Adrenal gland (tissue), 12 donors: Measurements from ENCODE around the gene MYCBPAP. TPM values are rescaled to one million over a fixed set of nuclear protein-coding genes. Genes with fewer than 3 reads are reported as not detected.

Experiments
- DNase-seq, 7 donors: peaks; one replicate each; pipeline ENCODE4 v3.0.0-alpha.2; 2019 to 2020
- H3K27ac ChIP-seq, 5 donors: fragments of 200-600 bp; sonication (generic) in 4 of 5; 1 replicate in 3 of 5; 2 replicates in 2 of 5; pipeline versions ENCODE4 v1.5.1 to v1.8.0; 2016 to 2020; ENCODE audit warnings: mild to moderate bottlenecking in 1 of 5
- H3K27me3 ChIP-seq: fragments of 200-600 bp; 2 replicates; pipeline ENCODE4 v1.8.0; 2021
- H3K36me3 ChIP-seq, 2 donors: fragments of 200-600 bp; replicated peaks in 1 of 2; 1 replicate in 1 of 2; 2 replicates in 1 of 2; pipeline versions ENCODE4 v1.5.1 to v1.8.0; 2018 to 2022
- H3K4me1 ChIP-seq, 2 donors: fragments of 200-600 bp; replicated peaks in 1 of 2; 1 replicate in 1 of 2; 2 replicates in 1 of 2; pipeline versions ENCODE4 v1.5.1 to v1.8.0; 2018 to 2021
- H3K4me3 ChIP-seq, 4 donors: fragments of 200-600 bp; sonication (generic) in 3 of 4; one replicate each; pipeline ENCODE4 v1.5.1; 2016 to 2018
- H3K9me3 ChIP-seq, 3 donors: fragments of 200-600 bp; sonication (generic) in 1 of 3; replicated peaks in 1 of 3; 1 replicate in 2 of 3; 2 replicates in 1 of 3; pipeline versions ENCODE4 v1.5.1 to v1.8.0; 2016 to 2021
- CTCF ChIP-seq, 6 experiments: fragments of 450-650 bp in 4 of 6; fragments of 200-600 bp in 2 of 6; sonication (generic) in 1 of 6; IDR thresholded peaks; 1 replicate in 5 of 6; 2 replicates in 1 of 6; pipeline versions ENCODE4 v1.5.1 to v1.8.0; 2016 to 2021; ENCODE audit warnings: antibody characterized with exemption in 6 of 6, mild to moderate bottlenecking in 2 of 6, moderate library complexity in 1 of 6
- POLR2A ChIP-seq, 2 donors: fragments of 450-650 bp; IDR thresholded peaks; one replicate each; pipeline ENCODE4 v1.6.1; 2017; ENCODE audit warnings: antibody characterized with exemption in 2 of 2, mild to moderate bottlenecking in 2 of 2, moderate library complexity in 1 of 2
- WGBS, 4 donors: extraction: QIAGEN DNeasy Blood & Tissue Kit in 2 of 4; methylation state at CpG; one replicate each; pipeline versions ENCODE4 v1.1.5 to v1.1.7; 2013 to 2017; 5-methylcytosine and 5-hydroxymethylcytosine counted together
- intact Hi-C, 2 donors: fragments of 100-400 bp; cut with DNase I; formaldehyde crosslinking; loops; one replicate each; pipeline versions ENCODE4 v1.14.1 to v1.15.0; 2022 to 2023
- polyA plus RNA-seq, 3 donors: library from polyadenylated mRNA; stranded (reverse); fragments of 200-250 nt in 2 of 3; fragments of 350-450 nt in 1 of 3; fragmentation: Illumina TruSeq in 1 of 3; extraction: RNeasy Lipid Tissue Mini Kit (QIAGEN cat#74804) in 1 of 3; gene quantifications; one replicate each; pipeline ENCODE4 v1.2.3, GENCODE V29; 2013 to 2014
- total RNA-seq, 9 donors: library from RNA; depleted of rRNA in 4 of 9; stranded (reverse); fragments of >200 nt in 4 of 9; fragments of 120-200 nt in 1 of 9; fragmentation: NEBNext Ultra II Directional in 1 of 9; extraction: Animal tissue kit (Norgen Biotek cat#: 25700) in 1 of 9; gene quantifications; one replicate each; pipeline versions ENCODE4 v1.1.0 to v1.2.4, GENCODE V29; 2013 to 2023
- donor health status: healthy with polysubstance abuse.
- donor health status: Bipolar disorder and iron deficiency.
- donor health status: DM: yes; HTN: yes; CAD: no.
- donor health status: DM: no; HTN: no; CAD: no.
- donor health status: DM: no; HTN: no; CAD: no.
- donor health status: DM: yes; HTN: yes; CAD: no.

MYCBPAP gene
- total and polyA plus RNA-seq, 12 donors: 0.12 to 8.9 (median 2.3) TPM; not detected in 1

GRCh38 chr17:50493744-50494143, 14.5 kb upstream of the MYCBPAP start:
- H3K36me3 ChIP-seq: no peaks in the 10 kb centered on the region
- H3K4me1 ChIP-seq: no peaks in the 10 kb centered on the region
- intact Hi-C loops: no loop called here
- H3K27ac ChIP-seq: no peak overlapping the region
- H3K27me3 ChIP-seq: no peaks in the 10 kb centered on the region
- TF ChIP-seq CTCF (IDR thresholded peaks at IDR 0.05): no peak
- H3K9me3 ChIP-seq: no peaks in the 10 kb centered on the region
- no peak for DNase-seq
- no peak overlapping the region for H3K4me3 ChIP-seq
- WGBS, 4 donors: 60 to 71% (median 67%) methylated on average over 3 of the region's 3 CpGs

GRCh38 chr17:50495217-50495823, 12.9 kb upstream of the MYCBPAP start:
- Histone ChIP-seq H3K4me1 (no peaks in the 10 kb centered on the region), H3K27ac (no peak overlapping the region), H3K4me3 (no peak overlapping the region), H3K9me3 (no peaks in the 10 kb centered on the region), H3K27me3 (no peaks in the 10 kb centered on the region), H3K36me3 (no peaks in the 10 kb centered on the region)
- intact Hi-C loops: no loop called here
- TF ChIP-seq CTCF (IDR thresholded peaks at IDR 0.05) (no peak), POLR2A (IDR thresholded peaks at IDR 0.05) (no peak)
- WGBS, 4 donors: 81 to 91% (median 87%) methylated on average over 8 of the region's 8 CpGs
- no peak for DNase-seq

- intact Hi-C loops: no loop called here
- Histone ChIP-seq H3K9me3 (no peaks in the 10 kb centered on the region), H3K4me1 (no peaks in the 10 kb centered on the region), H3K36me3 (no peaks in the 10 kb centered on the region), H3K27ac (no peak overlapping the region), H3K27me3 (no peaks in the 10 kb centered on the region), H3K4me3 (no peak overlapping the region)
- no peak for DNase-seq
- TF ChIP-seq CTCF (IDR thresholded peaks at IDR 0.05) (no peak), POLR2A (IDR thresholded peaks at IDR 0.05) (no peak)
- 91 to 95% (median 92%) methylated on average over 8 of the region's 8 CpGs for WGBS, 4 donors
Observed at GRCh38 chr17:50495918-50496317, 12.3 kb upstream of the MYCBPAP start.

GRCh38 chr17:50498021-50498874, 10.0 kb upstream of the MYCBPAP start:
- no peaks in the 10 kb centered on the region for H3K27me3 ChIP-seq
- intact Hi-C loops: no loop called here
- no peaks in the 10 kb centered on the region for H3K4me1 ChIP-seq
- TF ChIP-seq CTCF (IDR thresholded peaks at IDR 0.05) (no peak), POLR2A (IDR thresholded peaks at IDR 0.05) (no peak)
- DNase-seq: no peak
- H3K4me3 ChIP-seq: no peak overlapping the region
- no peaks in the 10 kb centered on the region for H3K36me3 ChIP-seq
- no peaks in the 10 kb centered on the region for H3K9me3 ChIP-seq
- 76 to 85% (median 82%) methylated on average over 7 of the region's 7 CpGs for WGBS, 4 donors
- H3K27ac ChIP-seq: no peak overlapping the region
